Esophagus muscularis mucosa (tissue), 4 donors: ENCODE results near the gene FNIP2. TPM values are rescaled to one million over a fixed set of nuclear protein-coding genes. Genes with fewer than 3 reads are reported as not detected.

Experiments
- DNase-seq: peaks from one replicate; pipeline ENCODE4 v3.0.0-alpha.2; 2017; ENCODE audit errors: extremely low spot score
- H3K27ac ChIP-seq, 4 donors: fragments of 200-600 bp; sonication (generic); replicated peaks in 1 of 4; 1 replicate in 3 of 4; 2 replicates in 1 of 4; pipeline ENCODE4 v1.5.1; 2016 to 2019; ENCODE audit warnings: mild to moderate bottlenecking in 1 of 4
- H3K27me3 ChIP-seq, 4 donors: fragments of 200-600 bp; sonication (generic); one replicate each; pipeline versions ENCODE4 v1.5.1 to v1.6.0; 2016 to 2019
- H3K36me3 ChIP-seq, 4 donors: fragments of 200-600 bp; sonication (generic); one replicate each; pipeline ENCODE4 v1.5.1; 2016 to 2019
- H3K4me1 ChIP-seq, 4 donors: fragments of 200-600 bp; sonication (generic); one replicate each; pipeline ENCODE4 v1.5.1; 2016 to 2019
- H3K4me3 ChIP-seq, 4 donors: fragments of 200-600 bp; sonication (generic); 1 replicate in 2 of 4; 2 replicates in 2 of 4; pipeline ENCODE4 v1.5.1; 2016 to 2019; ENCODE audit warnings: mild to moderate bottlenecking in 4 of 4, moderate library complexity in 1 of 4
- H3K9me3 ChIP-seq, 4 donors: fragments of 200-600 bp; sonication (generic); 1 replicate in 3 of 4; 2 replicates in 1 of 4; pipeline ENCODE4 v1.5.1; 2016 to 2019
- CTCF ChIP-seq, 3 experiments: fragments of 200-600 bp in 2 of 3; fragments of 450-650 bp in 1 of 3; sonication (generic) in 2 of 3; IDR thresholded peaks; one replicate each; pipeline ENCODE4 v1.5.1; 2017 to 2019; ENCODE audit warnings: antibody characterized with exemption in 3 of 3, mild to moderate bottlenecking in 2 of 3, moderate library complexity in 1 of 3
- EP300 ChIP-seq: sonication (generic); formaldehyde crosslinking; IDR thresholded peaks from one replicate; pipeline ENCODE4 v1.6.1; 2017; ENCODE audit warnings: antibody characterized with exemption
- POLR2A ChIP-seq: fragments of 450-650 bp; IDR thresholded peaks from one replicate; pipeline ENCODE4 v1.6.1; 2017; ENCODE audit warnings: antibody characterized with exemption, moderate library complexity, mild to moderate bottlenecking, low read depth
- POLR2AphosphoS5 ChIP-seq, 2 donors: sonication (generic); formaldehyde crosslinking; IDR thresholded peaks; one replicate each; pipeline ENCODE4 v1.6.1; 2017; ENCODE audit warnings: antibody characterized with exemption in 2 of 2
- WGBS: methylation state at CpG from one replicate; pipeline ENCODE4 v1.1.5; 2018; 5-methylcytosine and 5-hydroxymethylcytosine counted together
- intact Hi-C: fragments of 100-400 bp; cut with DNase I; formaldehyde crosslinking; loops from one replicate; pipeline ENCODE4 v1.15.1; 2023
- total RNA-seq, 4 donors: library from RNA; depleted of rRNA; stranded (reverse); fragments of >200 nt; gene quantifications; one replicate each; pipeline versions ENCODE4 v1.1.0 to v1.2.1, GENCODE V29; 2016

FNIP2 gene
- total RNA-seq, 4 donors from 2014 or later = 80.0 to 97.7 (median 87.4) TPM

DNA sequence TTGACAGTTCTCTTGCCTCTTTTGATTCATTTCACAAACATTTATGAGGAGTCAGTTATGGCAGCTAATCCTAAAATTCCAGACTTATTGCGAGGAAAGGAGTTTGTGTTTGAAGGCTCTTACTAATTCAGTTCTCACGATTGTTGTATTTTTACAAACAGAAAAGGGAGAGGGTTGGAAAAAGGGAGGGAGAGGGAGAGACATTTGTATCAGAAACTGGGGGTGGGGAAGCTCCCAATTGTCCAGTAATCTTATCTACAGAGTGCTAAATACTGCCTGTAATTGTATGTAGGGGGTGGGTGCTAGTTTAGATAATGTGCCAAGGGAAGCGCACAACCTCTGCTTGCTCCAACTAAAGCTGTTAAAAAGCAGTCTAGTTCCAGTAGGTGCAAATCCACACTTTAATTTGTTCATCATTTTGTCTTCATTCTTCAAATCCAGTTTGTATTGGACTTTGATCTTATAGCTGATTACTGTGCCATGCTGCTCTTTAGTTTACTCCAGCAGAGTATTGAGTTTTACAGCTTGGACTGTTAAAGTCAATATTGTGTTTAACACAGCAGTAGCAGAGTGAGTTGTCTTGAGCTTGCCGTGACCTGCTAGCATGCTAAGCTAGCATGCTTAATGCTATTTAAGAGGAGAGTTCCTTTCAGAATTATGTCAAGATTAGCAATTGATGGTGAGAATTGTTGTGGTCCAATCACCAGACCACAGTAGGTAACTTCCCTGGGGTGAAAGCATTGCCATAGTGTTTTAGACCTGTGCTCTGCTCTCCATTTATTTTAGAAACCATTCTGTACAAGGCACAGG lies 13.9 kb downstream of the FNIP2 start:
- no peak for DNase-seq
- H3K36me3 ChIP-seq = no peaks in the 10 kb centered on the region
- TF ChIP-seq CTCF (IDR thresholded peaks at IDR 0.05) = no peak
- TF ChIP-seq POLR2A = no peak
- TF ChIP-seq POLR2AphosphoS5 (IDR thresholded peaks at IDR 0.05) = no peak
- no peak for TF ChIP-seq EP300
- 40% methylated on average over 4 of the region's 4 CpGs for WGBS
- intact Hi-C loops = no loop called here
- H3K9me3 ChIP-seq = no peaks in the 10 kb centered on the region
- no peaks in the 10 kb centered on the region for H3K27me3 ChIP-seq
- H3K4me3 ChIP-seq = no peak overlapping the region
- H3K27ac ChIP-seq = peak overlapping the region; percentile 16 to 28 (median 20)
- peaks cover 77 to 84% (median 80%) of the 10 kb centered on the region in 4 donors for H3K4me1 ChIP-seq

DNA sequence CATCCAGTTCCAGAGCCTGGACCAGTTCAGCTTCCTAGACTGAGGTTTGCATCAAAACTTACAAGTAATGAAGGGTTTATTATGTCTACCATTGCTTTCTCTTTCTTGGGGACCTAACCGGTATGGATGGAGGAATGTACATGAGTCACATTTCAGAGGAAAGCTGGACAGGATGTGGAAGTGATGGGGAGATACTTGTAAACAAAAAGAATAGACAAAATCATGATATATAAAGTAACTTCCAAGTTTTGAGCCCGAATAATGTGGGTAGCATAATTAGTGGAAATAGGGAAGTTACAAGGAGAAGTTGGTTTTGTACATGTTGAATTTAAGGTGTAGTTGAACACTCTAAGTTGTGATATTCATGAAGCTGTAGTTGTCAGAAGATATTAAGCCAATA lies 15.0 kb downstream of the FNIP2 start:
- H3K36me3 ChIP-seq = no peaks in the 10 kb centered on the region
- H3K4me3 ChIP-seq = no peak overlapping the region
- DNase-seq = no peak
- H3K27ac ChIP-seq = peak overlapping the region in 1 of 4 donors; percentile 17
- H3K27me3 ChIP-seq = no peaks in the 10 kb centered on the region
- H3K9me3 ChIP-seq = no peaks in the 10 kb centered on the region
- 26% methylated on average over 2 of the region's 2 CpGs for WGBS
- H3K4me1 ChIP-seq = peaks cover 77 to 84% (median 80%) of the 10 kb centered on the region in 4 donors
- intact Hi-C loops = no loop called here
- TF ChIP-seq POLR2A = no peak
- no peak for TF ChIP-seq CTCF (IDR thresholded peaks at IDR 0.05)
- no peak for TF ChIP-seq POLR2AphosphoS5 (IDR thresholded peaks at IDR 0.05)
- no peak for TF ChIP-seq EP300

DNA sequence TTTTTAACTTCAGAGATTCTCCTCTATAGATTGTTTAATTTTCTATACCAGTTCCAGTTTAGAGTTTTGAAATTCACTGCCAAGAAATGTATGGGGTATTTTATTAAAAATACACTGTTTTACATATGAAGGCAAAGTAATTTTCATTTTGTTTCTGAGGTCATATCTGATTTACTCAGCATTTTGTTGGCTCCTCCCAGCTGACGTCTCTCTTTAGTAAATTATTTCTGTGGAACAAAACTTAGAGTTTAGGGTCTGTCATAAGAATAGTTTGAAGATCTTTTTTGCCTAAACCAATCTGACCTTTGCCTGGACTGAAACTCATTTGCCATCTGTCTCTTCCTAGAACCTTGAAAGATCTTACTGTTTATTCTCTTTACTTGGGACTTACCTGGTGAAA lies 16.9 kb downstream of the FNIP2 start:
- no peak for DNase-seq
- peak overlapping the region in 1 of 4 donors; percentile 27 for H3K4me3 ChIP-seq

GRCh38 chr4:158786121-158786601 lies 17.3 kb downstream of the FNIP2 start:
- no peak for TF ChIP-seq CTCF (IDR thresholded peaks at IDR 0.05)
- TF ChIP-seq EP300 = no peak
- no peak for TF ChIP-seq POLR2A
- TF ChIP-seq POLR2AphosphoS5 (IDR thresholded peaks at IDR 0.05) = no peak
- peaks cover 76 to 85% (median 84%) of the 10 kb centered on the region in 4 donors for H3K4me1 ChIP-seq
- H3K36me3 ChIP-seq = no peaks in the 10 kb centered on the region
- DNase-seq = no peak
- 7% methylated on average over 4 of the region's 4 CpGs for WGBS
- peak overlapping the region in 2 of 4 donors; percentile 2 to 27 for H3K4me3 ChIP-seq
- intact Hi-C loops = no loop called here
- no peaks in the 10 kb centered on the region for H3K9me3 ChIP-seq
- H3K27ac ChIP-seq = peak overlapping the region; percentile 58 to 74 (median 70)
- no peaks in the 10 kb centered on the region for H3K27me3 ChIP-seq

More for the DNA sequence above, 16.9 kb downstream of the FNIP2 start:
- no peaks in the 10 kb centered on the region for H3K27me3 ChIP-seq
- peaks cover 74 to 85% (median 80%) of the 10 kb centered on the region in 4 donors for H3K4me1 ChIP-seq
- peak overlapping the region; percentile 58 to 74 (median 70) for H3K27ac ChIP-seq
- H3K36me3 ChIP-seq = no peaks in the 10 kb centered on the region
- TF ChIP-seq POLR2A (no peak), POLR2AphosphoS5 (IDR thresholded peaks at IDR 0.05) (no peak), EP300 (no peak), CTCF (IDR thresholded peaks at IDR 0.05) (no peak)
- WGBS = 24% methylated on average over 1 of the region's 1 CpG
- H3K9me3 ChIP-seq = no peaks in the 10 kb centered on the region
- intact Hi-C loops = no loop called here
